Measurements from ENCODE around the gene NMNAT2. TPM values are rescaled to one million over a fixed set of nuclear protein-coding genes. Genes with fewer than 3 reads are reported as not detected.

NMNAT2 gene
- total and polyA plus RNA-seq, 2 of the 8 experiments (the other 6 are each of a cell fraction or from before 2014, with no cell fraction given), result 6.5 to 20.9 TPM

- TF ChIP-seq RAD21 (IDR thresholded peaks at IDR 0.05 in 1 of 2, conservative IDR thresholded peaks at IDR 0.05 in 1 of 2; ENCODE audit: low read depth in 2 of 2, low read length in 2 of 2) (no peak), SP1 (IDR thresholded peaks at IDR 0.05; ENCODE audit: low read depth, low read length) (no peak), GTF2F1 (IDR thresholded peaks at IDR 0.05; ENCODE audit: borderline replicate concordance, low read depth, low read length) (no peak), SP2 (IDR thresholded peaks at IDR 0.05; ENCODE audit: low read length) (no peak), CTBP2 (IDR thresholded peaks at IDR 0.05; ENCODE audit: borderline replicate concordance, insufficient read depth, insufficient read length, low read length) (no peak), CREB1 (IDR thresholded peaks at IDR 0.05) (no peak), CHD2 (IDR thresholded peaks at IDR 0.05; ENCODE audit: low read length) (no peak), RXRA (IDR thresholded peaks at IDR 0.05; ENCODE audit: insufficient read depth, low read depth, low read length) (no peak)
These were observed 57.7 kb downstream of the NMNAT2 start (continued) for GRCh38 chr1:183360473-183360872.
